GM23338 (cell line): ENCODE data around the gene EP400. TPM values are rescaled to one million over a fixed set of nuclear protein-coding genes. Genes with fewer than 3 reads are reported as not detected.
A peak's percentile ranks its signal among the peaks of the same experiment; 100 is the strongest.

Experiments
- ATAC-seq: fragments of 200-7000 bp; cut with Tn5 transposase; 3 replicates; pipeline ENCODE4 v1.9.1; 2020
- DNase-seq: peaks from one replicate; pipeline ENCODE4 v3.0.0-alpha.2; 2015; ENCODE audit warnings: low spot score
- H2AFZ ChIP-seq: fragments of 200-600 bp; sonication (generic); 2 replicates; pipeline ENCODE4 v1.8.0; 2016; ENCODE audit warnings: antibody characterized with exemption, mild to moderate bottlenecking, moderate library complexity
- H3F3A ChIP-seq: fragments of 200-600 bp; sonication (generic); replicated peaks from 2 replicates; pipeline ENCODE4 v1.8.0; 2017; ENCODE audit warnings: antibody characterized with exemption, mixed run types, low read depth
- H3K27ac ChIP-seq: fragments of 200-600 bp; sonication (generic); 2 replicates; pipeline ENCODE4 v1.6.1; 2016; ENCODE audit warnings: low read depth
- H3K27me3 ChIP-seq: fragments of 200-600 bp; sonication (generic); 2 replicates; pipeline ENCODE4 v1.8.0; 2016; ENCODE audit warnings: mild to moderate bottlenecking, mixed run types, moderate library complexity; ENCODE audit not compliant: insufficient read depth
- H3K36me3 ChIP-seq: fragments of 200-600 bp; sonication (generic); 2 replicates; pipeline ENCODE4 v1.8.0; 2016; ENCODE audit warnings: mild to moderate bottlenecking; ENCODE audit not compliant: insufficient read depth
- H3K4me1 ChIP-seq: fragments of 200-600 bp; sonication (generic); 2 replicates; pipeline ENCODE4 v1.8.0; 2016; ENCODE audit warnings: mild to moderate bottlenecking, moderate library complexity; ENCODE audit not compliant: insufficient read depth
- H3K4me2 ChIP-seq: fragments of 200-600 bp; sonication (generic); 2 replicates; pipeline ENCODE4 v1.7.1; 2017; ENCODE audit warnings: mixed run types
- H3K4me3 ChIP-seq: fragments of 200-600 bp; sonication (generic); 2 replicates; pipeline ENCODE4 v1.6.1; 2016; ENCODE audit warnings: mixed run types
- H3K79me2 ChIP-seq: fragments of 200-600 bp; sonication (generic); replicated peaks from 2 replicates; pipeline ENCODE4 v1.8.0; 2017; ENCODE audit warnings: mild to moderate bottlenecking; ENCODE audit not compliant: insufficient read depth
- H3K9me2 ChIP-seq: fragments of 200-600 bp; sonication (generic); 2 replicates; pipeline ENCODE4 v1.8.0; 2017; ENCODE audit not compliant: insufficient read depth
- H4K20me1 ChIP-seq: fragments of 200-600 bp; sonication (generic); replicated peaks from 2 replicates; pipeline ENCODE4 v1.8.0; 2017; ENCODE audit warnings: mild to moderate bottlenecking; ENCODE audit not compliant: insufficient read depth
- H3K27ac Mint-ChIP-seq: 2 replicates; pipeline ENCODE4 v1.8.0; 2020; ENCODE audit warnings: inconsistent platforms, mild to moderate bottlenecking, moderate library complexity, mixed read lengths
- H3K27me3 Mint-ChIP-seq: 3 replicates; pipeline ENCODE4 v1.8.0; 2022; ENCODE audit warnings: low read depth, mild to moderate bottlenecking, moderate library complexity, mixed read lengths, inconsistent platforms; ENCODE audit not compliant: insufficient read depth, poor library complexity
- H3K36me3 Mint-ChIP-seq: 3 replicates; pipeline ENCODE4 v1.8.0; 2021; ENCODE audit warnings: low read depth, mild to moderate bottlenecking, inconsistent platforms, moderate library complexity, mixed read lengths
- H3K4me1 Mint-ChIP-seq: 3 replicates; pipeline ENCODE4 v1.8.0; 2020; ENCODE audit warnings: mild to moderate bottlenecking, inconsistent platforms, mixed read lengths
- H3K4me3 Mint-ChIP-seq: 3 replicates; pipeline ENCODE4 v1.8.0; 2021; ENCODE audit warnings: moderate library complexity, mild to moderate bottlenecking, inconsistent platforms, mixed read lengths
- H3K9me3 Mint-ChIP-seq: 3 replicates; pipeline ENCODE4 v1.8.0; 2020; ENCODE audit warnings: moderate library complexity, mild to moderate bottlenecking, inconsistent platforms, mixed read lengths
- EZH2 ChIP-seq: fragments of 200-600 bp; sonication (generic); IDR thresholded peaks from one replicate; pipeline ENCODE4 v1.8.0; 2017; ENCODE audit warnings: antibody characterized with exemption, mild to moderate bottlenecking, low read depth; ENCODE audit not compliant: unreplicated experiment
- EZH2phosphoT487 ChIP-seq: fragments of 200-600 bp; sonication (generic); IDR thresholded peaks from one replicate; pipeline ENCODE4 v1.8.1; 2018; ENCODE audit warnings: antibody characterized with exemption; ENCODE audit not compliant: unreplicated experiment
- NANOG ChIP-seq: IDR thresholded peaks from 2 replicates; pipeline ENCODE4 v1.6.1; 2016; ENCODE audit warnings: antibody characterized with exemption, borderline replicate concordance
- POLR2AphosphoS5 ChIP-seq: IDR thresholded peaks from 2 replicates; pipeline ENCODE4 v1.6.1; 2016; ENCODE audit warnings: antibody characterized with exemption, low read depth
- REST ChIP-seq: IDR thresholded peaks from one replicate; pipeline ENCODE4 v1.6.1; 2018; ENCODE audit warnings: antibody characterized with exemption; ENCODE audit not compliant: unreplicated experiment
- STAT1 ChIP-seq: IDR thresholded peaks from one replicate; pipeline ENCODE4 v1.6.1; 2016; ENCODE audit warnings: antibody characterized with exemption; ENCODE audit not compliant: unreplicated experiment
- ZNF114 ChIP-seq: fragments of 250-450 bp; sonication (Bioruptor Pico); IDR thresholded peaks from 2 replicates; pipeline ENCODE4 v1.5.0; 2020; ENCODE audit warnings: mild to moderate bottlenecking, moderate library complexity
- ZNF462 ChIP-seq: fragments of 250-450 bp; sonication (Bioruptor Pico); IDR thresholded peaks from 2 replicates; pipeline ENCODE4 v1.5.0; 2020; ENCODE audit warnings: mild to moderate bottlenecking, moderate library complexity
- polyA plus RNA-seq: library from polyadenylated mRNA; unstranded; fragments of >200 nt; fragmentation: Nextera tagmentation; extraction: Ambion mirVana; gene quantifications from 2 replicates; pipeline ENCODE4 v1.2.1, GENCODE V29; 2016
- total RNA-seq: library from RNA; depleted of rRNA; stranded (reverse); fragments of >200 nt; shearing (Covaris generic); gene quantifications from 2 replicates; pipeline ENCODE4 v1.2.3, GENCODE V29; 2014

Gene EP400
- total and polyA plus RNA-seq, 2 experiments from 2014 or later: 26.3 to 57.2 TPM

- TF ChIP-seq ZNF462 (CRISPR knock-in tag) (no peak), NANOG (no peak), EZH2 (no peak), EZH2phosphoT487 (no peak)
These were observed 5.9 kb upstream of the EP400 start (continued) for GRCh38 chr12:131943876-131944275.

- 0 out of 2 replicates have a peak, but pooled peaks cover 5% of the 10 kb centered on the region for H4K20me1 ChIP-seq
- no peak overlapping the region for H3K4me3 ChIP-seq
- H3K4me3 Mint-ChIP-seq: no peak overlapping the region
- H3K36me3 ChIP-seq: peaks cover 21% of the 10 kb centered on the region
- peaks cover 8% of the 10 kb centered on the region for H3K4me1 ChIP-seq
- H3K4me1 Mint-ChIP-seq: peaks cover 6% of the 10 kb centered on the region
- H3K4me2 ChIP-seq: no peak overlapping the region
- no peak for ATAC-seq
- H3K79me2 ChIP-seq: no peaks in the 10 kb centered on the region
- TF ChIP-seq STAT1: no peak
- TF ChIP-seq POLR2AphosphoS5: peak; percentile 51; the same call in 1 of the 2 replicates
- no peak for TF ChIP-seq REST
- TF ChIP-seq ZNF114 (CRISPR knock-in tag): no peak
- no peak overlapping the region for H3K27ac ChIP-seq
- no peak for DNase-seq
- H3K9me2 ChIP-seq: no peaks in the 10 kb centered on the region
- H2AFZ ChIP-seq: no peak overlapping the region
- H3K27me3 ChIP-seq: no peaks in the 10 kb centered on the region
- H3K9me3 Mint-ChIP-seq: peaks cover 4% of the 10 kb centered on the region; the same call in 2 of the 3 replicates
- peaks cover 22% of the 10 kb centered on the region for H3F3A ChIP-seq
- H3K36me3 Mint-ChIP-seq: peaks cover 59% of the 10 kb centered on the region
- peaks cover 11% of the 10 kb centered on the region for H3K27me3 Mint-ChIP-seq
- no peak overlapping the region for H3K27ac Mint-ChIP-seq
These were observed 5.0 kb upstream of the EP400 start for GRCh38 chr12:131944601-131945251.
